ENCODE results near the gene UBE2L3. TPM values are rescaled to one million over a fixed set of nuclear protein-coding genes. Genes with fewer than 3 reads are reported as not detected.

UBE2L3 gene
- total and polyA plus RNA-seq, 10 of the 15 experiments (the other 5 are each of a cell fraction or from before 2014, with no cell fraction given): 55.7 to 168 (median 113) TPM

GRCh38 chr22:21629255-21630149 is 62.0 kb downstream of the UBE2L3 start, which contains the start of gene YDJC (continued):
- TF ChIP-seq FOXK2 (IDR thresholded peaks at IDR 0.05): no peak; the same call in 1 of the 2 replicates
- peak; percentile 48 for TF ChIP-seq RELB (IDR thresholded peaks at IDR 0.05; ENCODE audit: low read depth)
- TF ChIP-seq TCF7 (IDR thresholded peaks at IDR 0.05; ENCODE audit: borderline replicate concordance): no peak
- TF ChIP-seq TCF3 (IDR thresholded peaks at IDR 0.05; ENCODE audit: borderline replicate concordance, insufficient read depth, low read depth, low read length): peak; percentile 87
- no peak for TF ChIP-seq MTA3 (IDR thresholded peaks at IDR 0.05; ENCODE audit: borderline replicate concordance, low read length)
- TF ChIP-seq ZSCAN29 (IDR thresholded peaks at IDR 0.05): no peak
- no peak for TF ChIP-seq ZBTB4 (CRISPR knock-in tag; IDR thresholded peaks at IDR 0.05)
- TF ChIP-seq ATF7 (IDR thresholded peaks at IDR 0.05; ENCODE audit: low read depth): no peak
- peak; percentile 86 for TF ChIP-seq NBN (IDR thresholded peaks at IDR 0.05)
- TF ChIP-seq CTCF (IDR thresholded peaks at IDR 0.05 in 2 of 3, conservative IDR thresholded peaks at IDR 0.05 in 1 of 3; ENCODE audit: control insufficient read depth in 2 of 3, extremely low read depth in 1 of 3, insufficient read depth in 1 of 3, low read depth in 3 of 3, low read length in 3 of 3): peak; percentile 74 to 88 (median 75)
- TF ChIP-seq GATAD2B (conservative IDR thresholded peaks at IDR 0.05; ENCODE audit: low read depth): peak; percentile 95
- TF ChIP-seq ZBTB11 (CRISPR knock-in tag; IDR thresholded peaks at IDR 0.05): no peak
- no peak for TF ChIP-seq CEBPB (IDR thresholded peaks at IDR 0.05; ENCODE audit: borderline replicate concordance in 1 of 2, low read depth in 2 of 2, low read length in 2 of 2)
- no peak for TF ChIP-seq ASH2L (IDR thresholded peaks at IDR 0.05; ENCODE audit: borderline replicate concordance, low read depth)
